Epithelial cell of alveolus of lung (primary cell): ENCODE measurements around the gene ATMIN. TPM values are rescaled to one million over a fixed set of nuclear protein-coding genes. Genes with fewer than 3 reads are reported as not detected.

ENCODE experiments used
- total RNA-seq: library from RNA; depleted of rRNA; stranded (reverse); fragments of >200 nt; gene quantifications from 2 replicates; pipeline ENCODE4 v1.2.1, GENCODE V29; 2015

ATMIN gene, protein sequence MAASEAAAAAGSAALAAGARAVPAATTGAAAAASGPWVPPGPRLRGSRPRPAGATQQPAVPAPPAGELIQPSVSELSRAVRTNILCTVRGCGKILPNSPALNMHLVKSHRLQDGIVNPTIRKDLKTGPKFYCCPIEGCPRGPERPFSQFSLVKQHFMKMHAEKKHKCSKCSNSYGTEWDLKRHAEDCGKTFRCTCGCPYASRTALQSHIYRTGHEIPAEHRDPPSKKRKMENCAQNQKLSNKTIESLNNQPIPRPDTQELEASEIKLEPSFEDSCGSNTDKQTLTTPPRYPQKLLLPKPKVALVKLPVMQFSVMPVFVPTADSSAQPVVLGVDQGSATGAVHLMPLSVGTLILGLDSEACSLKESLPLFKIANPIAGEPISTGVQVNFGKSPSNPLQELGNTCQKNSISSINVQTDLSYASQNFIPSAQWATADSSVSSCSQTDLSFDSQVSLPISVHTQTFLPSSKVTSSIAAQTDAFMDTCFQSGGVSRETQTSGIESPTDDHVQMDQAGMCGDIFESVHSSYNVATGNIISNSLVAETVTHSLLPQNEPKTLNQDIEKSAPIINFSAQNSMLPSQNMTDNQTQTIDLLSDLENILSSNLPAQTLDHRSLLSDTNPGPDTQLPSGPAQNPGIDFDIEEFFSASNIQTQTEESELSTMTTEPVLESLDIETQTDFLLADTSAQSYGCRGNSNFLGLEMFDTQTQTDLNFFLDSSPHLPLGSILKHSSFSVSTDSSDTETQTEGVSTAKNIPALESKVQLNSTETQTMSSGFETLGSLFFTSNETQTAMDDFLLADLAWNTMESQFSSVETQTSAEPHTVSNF
- total RNA-seq, result 32.7 and 33.5 TPM in 2 replicates

GRCh38 chr16:81035398-81035974, at the start of gene ATMIN:
TSS of gene ATMIN (plus strand) at chr16:81035842. CDS start at chr16:81035871, 29 bp downstream.

DNA sequence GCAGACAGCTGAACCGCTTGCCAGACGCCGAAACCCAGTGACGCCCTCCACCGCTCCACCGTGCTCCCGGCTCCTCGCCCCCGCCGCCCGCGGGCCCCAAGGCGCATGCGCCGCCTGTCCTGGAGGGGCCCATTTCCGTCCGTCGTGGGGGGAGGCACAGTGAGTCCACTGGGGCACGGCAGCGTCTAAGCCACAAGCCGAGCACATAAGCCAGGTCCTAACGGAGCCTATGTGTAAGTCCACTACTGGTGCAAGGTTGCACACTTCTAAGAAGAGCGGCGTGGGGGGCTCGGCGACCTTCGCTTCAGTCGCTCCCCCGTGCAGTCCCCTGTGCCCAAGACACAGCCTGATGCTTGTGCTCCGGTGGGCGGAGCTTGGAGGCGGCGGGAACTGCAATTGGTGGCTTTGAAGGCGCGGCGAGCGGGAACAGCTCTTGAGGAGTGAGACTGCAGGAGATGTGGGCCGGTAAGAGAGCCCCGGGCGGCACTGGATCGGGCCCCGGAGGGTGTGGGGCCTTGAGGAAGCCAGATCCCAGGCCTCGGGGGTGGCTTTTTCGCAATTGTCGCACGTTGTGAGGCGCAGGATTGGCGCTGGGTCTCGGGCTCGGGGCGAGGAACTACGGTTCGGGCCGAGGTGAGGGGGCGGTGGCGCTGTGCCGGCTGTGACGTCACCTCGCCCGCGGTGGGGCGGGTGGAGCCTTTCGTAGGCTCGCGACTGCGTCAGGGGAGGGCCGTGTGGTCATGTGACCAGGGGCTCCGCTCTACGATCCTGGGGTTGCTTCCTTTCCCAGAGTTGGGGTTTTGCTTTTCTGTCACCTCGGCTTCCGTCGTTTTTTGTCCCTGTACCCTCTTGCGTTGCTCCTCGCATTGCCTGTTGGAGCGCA, 28.6 kb upstream of the ATMIN start, which contains the start of the genes CENPN and CMC2:
Gene CENPN, plus strand, starts transcription at position 402 of the 883 bp plus-strand sequence. CDS start 4,726 bp downstream, outside the sequence.
Gene CMC2, minus strand, starts transcription at position 73 of the 883 bp plus-strand sequence. CDS start 9,491 bp downstream, outside the sequence.

DNA sequence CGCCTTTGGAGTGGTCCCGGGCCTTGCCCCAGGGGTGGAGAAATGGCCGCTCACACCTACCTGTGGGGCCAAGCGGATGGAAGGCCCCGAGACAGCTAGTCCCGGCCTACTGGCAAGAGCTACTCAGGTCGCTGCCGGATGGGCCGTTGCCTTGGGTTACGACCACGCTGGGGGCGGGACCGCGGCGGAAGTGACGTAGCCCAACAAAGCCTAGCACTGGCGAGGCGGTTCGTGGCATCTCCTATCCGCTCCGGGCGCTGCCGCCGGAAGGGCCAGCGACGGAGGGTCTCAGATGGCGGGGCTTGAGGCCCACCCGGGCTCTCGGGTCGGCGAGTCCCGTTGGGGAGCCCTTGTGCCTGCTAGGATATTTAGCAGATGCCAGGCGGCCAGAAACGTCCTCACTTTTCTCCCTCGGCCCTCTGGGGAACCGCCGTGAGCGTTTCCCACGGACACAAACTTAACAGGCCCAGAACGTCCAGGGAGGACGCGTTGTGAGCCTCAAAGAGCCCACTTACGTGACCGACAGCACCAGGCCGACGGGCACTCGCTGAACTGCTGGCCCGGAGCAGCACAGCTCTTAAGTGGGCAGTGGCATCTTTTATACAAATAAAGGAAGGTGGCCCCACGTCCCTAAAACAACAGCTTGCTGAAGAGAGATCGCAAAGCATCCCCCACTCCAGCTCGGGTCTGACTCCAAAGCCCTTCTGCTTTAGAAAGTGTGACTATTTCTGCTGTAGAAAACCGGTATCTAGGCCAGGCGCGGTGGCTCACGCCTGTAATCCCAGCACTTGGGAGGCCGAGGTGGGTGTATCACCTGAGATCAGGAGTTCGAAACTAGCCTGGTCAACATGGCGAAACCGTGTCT, 41.7 kb downstream of the ATMIN start, which contains the start of gene C16orf46:
Gene C16orf46, minus strand, starts transcription at position 163 of the 865 bp plus-strand sequence. CDS start 13,283 bp downstream, outside the sequence.

DNA sequence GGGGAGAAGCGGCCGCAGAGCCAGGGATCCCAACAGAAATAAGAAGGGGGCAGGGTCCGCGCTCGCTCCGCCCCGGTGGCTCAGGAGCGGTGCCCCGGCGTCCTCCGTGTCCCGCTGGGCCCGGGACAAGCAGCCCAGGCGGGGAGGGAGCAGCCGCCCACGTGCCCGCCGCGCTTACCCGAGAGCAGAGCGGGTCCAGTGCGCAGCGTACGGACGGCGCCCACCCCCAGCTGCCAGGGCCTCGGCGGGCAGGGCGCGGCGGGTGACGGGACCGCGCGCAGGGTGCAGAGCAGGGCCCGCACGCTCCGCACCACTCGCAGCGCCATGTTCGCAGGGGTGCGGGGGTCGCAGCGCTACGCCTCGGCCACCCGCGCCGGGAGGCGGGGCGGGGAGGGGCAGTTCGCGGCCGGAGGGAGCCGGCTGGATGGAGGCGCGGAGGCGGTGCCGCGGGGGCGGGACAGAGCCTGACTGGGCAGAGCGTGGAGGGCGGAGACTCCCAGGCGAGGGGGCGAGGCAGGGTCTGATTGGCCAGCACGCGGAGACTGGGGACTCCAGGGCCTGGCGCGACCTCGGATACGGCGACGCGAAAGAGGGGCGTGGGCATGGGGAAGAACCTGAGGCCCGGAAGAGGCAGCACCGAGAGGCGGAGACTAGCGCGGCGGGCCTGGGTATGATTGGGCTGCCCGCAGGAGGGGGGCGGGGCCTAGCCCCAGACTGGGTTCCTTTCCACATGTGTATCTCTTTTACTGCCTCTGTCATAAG, 60.5 kb downstream of the ATMIN start, which contains the start of gene GCSH:
Gene GCSH, minus strand, starts transcription at position 443 of the 762 bp plus-strand sequence. Its CDS starts 117 bp downstream, at position 326.

Other genes starting within 250 kb of the ATMIN start
- gene CDYL2, start 231.2 kb upstream of the ATMIN start, total RNA-seq, result 6.5 and 8.4 TPM in 2 replicates
- 18.0 and 83.3 TPM in 2 replicates for gene CMC2, start 29.0 kb upstream of the ATMIN start, total RNA-seq
- gene CENPN, start 28.6 kb upstream of the ATMIN start, total RNA-seq, result 6.4 and 27.4 TPM in 2 replicates
- 0.13 and 0.88 TPM in 2 replicates for gene C16orf46, start 41.4 kb downstream of the ATMIN start, total RNA-seq
- gene GCSH, start 60.6 kb downstream of the ATMIN start, total RNA-seq, result 20.0 and 23.1 TPM in 2 replicates
- gene BCO1, start 202.8 kb downstream of the ATMIN start, total RNA-seq, result not detected in 2 replicates